Left ventricle myocardium inferior (tissue), 1 donor: ENCODE results near the gene GGACT. TPM values are rescaled to one million over a fixed set of nuclear protein-coding genes. Genes with fewer than 3 reads are reported as not detected.

Experiments
- DNase-seq: peaks from one replicate; pipeline ENCODE4 v3.0.0-alpha.2; 2020
- H3K27ac ChIP-seq: fragments of 200-600 bp; replicated peaks from 2 replicates; pipeline ENCODE4 v1.8.0; 2021
- H3K27me3 ChIP-seq: fragments of 200-600 bp; 2 replicates; pipeline ENCODE4 v1.8.0; 2021; ENCODE audit warnings: low read depth
- H3K36me3 ChIP-seq: fragments of 200-600 bp; 2 replicates; pipeline ENCODE4 v1.8.0; 2021
- H3K4me1 ChIP-seq: fragments of 200-600 bp; 2 replicates; pipeline ENCODE4 v1.8.0; 2021
- H3K4me3 ChIP-seq: fragments of 200-600 bp; 2 replicates; pipeline ENCODE4 v1.8.0; 2021; ENCODE audit warnings: mild to moderate bottlenecking, moderate library complexity
- H3K9me3 ChIP-seq: fragments of 200-600 bp; replicated peaks from 2 replicates; pipeline ENCODE4 v1.8.0; 2021
- CTCF ChIP-seq: fragments of 200-600 bp; IDR thresholded peaks from 2 replicates; pipeline ENCODE4 v1.8.0; 2021; ENCODE audit warnings: antibody characterized with exemption, mild to moderate bottlenecking, borderline replicate concordance
- intact Hi-C: fragments of 100-400 bp; cut with micrococcal nuclease; formaldehyde crosslinking; loops from one replicate; pipeline ENCODE4 v1.11.0; 2022
- total RNA-seq: library from RNA; stranded (reverse); fragmentation: NEBNext Ultra II Directional; extraction: Animal tissue kit (Norgen Biotek cat#: 25700); gene quantifications from one replicate; pipeline ENCODE4 v1.2.1, GENCODE V29; 2021
- donor health status: DM: no; HTN: yes; CAD: no; lungs with severe emphysema.

The GGACT gene
- total RNA-seq, 1 donor from 2014 or later, result 1.8 TPM

DNA sequence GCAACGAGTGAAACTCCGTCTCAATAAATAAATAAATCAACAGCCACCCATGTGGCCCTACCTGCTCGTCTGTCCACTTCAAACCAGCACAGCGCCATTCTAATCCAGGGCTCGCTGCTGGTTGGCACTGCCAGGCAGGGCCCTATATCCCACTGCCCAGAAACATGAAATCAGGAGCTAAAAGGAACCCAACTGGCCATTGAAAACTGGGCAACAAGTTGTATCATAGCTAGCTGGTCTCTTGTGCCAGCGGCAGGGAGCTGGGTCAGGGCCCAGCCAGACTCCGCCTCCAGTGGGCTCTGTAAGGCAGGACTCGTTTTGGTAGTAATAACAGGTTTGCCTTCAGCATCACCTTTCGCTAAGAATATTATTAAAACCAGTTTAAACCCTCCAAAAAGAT is 39.3 kb downstream of the GGACT start:
- Histone ChIP-seq H3K27me3 (no peaks in the 10 kb centered on the region), H3K9me3 (no peaks in the 10 kb centered on the region), H3K36me3 (no peaks in the 10 kb centered on the region), H3K4me1 (no peaks in the 10 kb centered on the region), H3K4me3 (no peak overlapping the region), H3K27ac (no peak overlapping the region)
- intact Hi-C loops, result no loop called here
- no peak for TF ChIP-seq CTCF
- DNase-seq, result no peak

DNA sequence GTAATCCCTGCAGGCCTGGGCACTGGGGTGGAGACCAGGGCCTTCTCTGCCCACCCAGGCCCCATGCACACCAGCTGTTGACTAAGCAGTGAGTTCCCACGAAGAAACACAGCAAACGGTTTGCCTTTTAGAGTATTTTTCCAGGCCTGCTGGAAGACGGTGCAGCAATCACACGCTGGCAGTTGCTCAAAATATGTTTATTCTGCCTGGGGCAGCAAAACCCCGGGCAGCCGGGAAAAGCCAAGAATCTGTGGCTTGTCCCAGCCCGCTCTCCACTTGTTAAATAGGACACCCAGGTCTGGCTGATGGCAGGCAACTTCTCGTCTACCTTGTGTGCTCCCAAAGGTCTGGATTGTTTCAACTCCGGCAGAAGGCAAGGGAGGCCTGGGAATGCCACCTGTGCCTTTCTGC is 40.8 kb downstream of the GGACT start:
- TF ChIP-seq CTCF, result no peak

GRCh38 chr13:100546713-100547405 is 41.7 kb downstream of the GGACT start:
- no peak for DNase-seq
- no peaks in the 10 kb centered on the region for H3K36me3 ChIP-seq
- H3K27ac ChIP-seq, result no peak overlapping the region
- no peak for TF ChIP-seq CTCF
- no peak overlapping the region for H3K4me3 ChIP-seq
- H3K9me3 ChIP-seq, result no peaks in the 10 kb centered on the region
- intact Hi-C loops, result no loop called here
- no peaks in the 10 kb centered on the region for H3K27me3 ChIP-seq
- H3K4me1 ChIP-seq, result peaks cover 8% of the 10 kb centered on the region

More for the DNA sequence above, 40.8 kb downstream of the GGACT start:
- intact Hi-C loops, result no loop called here
- DNase-seq, result no peak
- Histone ChIP-seq H3K4me3 (no peak overlapping the region), H3K27ac (no peak overlapping the region), H3K4me1 (peaks cover 8% of the 10 kb centered on the region), H3K36me3 (no peaks in the 10 kb centered on the region), H3K9me3 (no peaks in the 10 kb centered on the region), H3K27me3 (no peaks in the 10 kb centered on the region)

DNA sequence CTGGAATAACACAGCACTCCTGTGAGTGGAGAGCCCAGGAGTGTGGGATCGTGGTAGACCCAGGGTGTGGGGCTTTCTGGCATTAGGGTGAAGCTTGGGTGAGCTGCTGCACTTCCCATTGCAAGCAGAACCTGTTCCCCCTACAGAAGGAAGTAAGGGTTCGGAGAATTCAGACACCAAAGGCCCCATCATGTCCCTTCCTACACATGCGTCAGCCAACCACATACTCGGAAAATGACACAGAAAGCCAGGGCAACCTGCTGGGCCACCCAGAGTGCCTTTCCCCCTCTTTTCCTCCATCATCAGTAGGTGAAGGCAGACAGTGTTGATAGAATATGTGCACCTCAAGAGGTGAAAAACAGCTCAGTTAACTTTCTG is 42.9 kb downstream of the GGACT start:
- H3K36me3 ChIP-seq, result no peaks in the 10 kb centered on the region
- H3K27ac ChIP-seq, result no peak overlapping the region
- intact Hi-C loops, result no loop called here
- no peaks in the 10 kb centered on the region for H3K9me3 ChIP-seq
- peaks cover 8% of the 10 kb centered on the region for H3K4me1 ChIP-seq
- H3K4me3 ChIP-seq, result no peak overlapping the region
- no peaks in the 10 kb centered on the region for H3K27me3 ChIP-seq
- DNase-seq, result no peak
- TF ChIP-seq CTCF, result no peak

- H3K27me3 ChIP-seq, result no peaks in the 10 kb centered on the region
- H3K9me3 ChIP-seq, result no peaks in the 10 kb centered on the region
- peak overlapping the region; percentile 51 for H3K4me3 ChIP-seq
- no peak for TF ChIP-seq CTCF
- intact Hi-C loops, result no loop called here
- peaks cover 8% of the 10 kb centered on the region for H3K4me1 ChIP-seq
- H3K36me3 ChIP-seq, result no peaks in the 10 kb centered on the region
- H3K27ac ChIP-seq, result no peak overlapping the region
- peak; percentile 46 for DNase-seq
Measured at GRCh38 chr13:100544866-100545683, 43.5 kb downstream of the GGACT start.
